NCI-H2171 treated with DMSO at 0.1 percent for 48 hours (cell line): ENCODE data around the gene RIN1.
"Not testable (repeated sequence)": the region's sequence is repeated elsewhere in the genome, so short reads cannot be mapped to it uniquely, and the experiment has no call there.

Source experiments
- DNase-seq: peaks from one replicate; lab custom pipeline; 2025; lab: John Stamatoyannopoulos, UW

The RIN1 gene

GRCh38 chr11:66334605-66335442, 1.4 kb downstream of the RIN1 start:
- peak; percentile 69 for DNase-seq

DNA sequence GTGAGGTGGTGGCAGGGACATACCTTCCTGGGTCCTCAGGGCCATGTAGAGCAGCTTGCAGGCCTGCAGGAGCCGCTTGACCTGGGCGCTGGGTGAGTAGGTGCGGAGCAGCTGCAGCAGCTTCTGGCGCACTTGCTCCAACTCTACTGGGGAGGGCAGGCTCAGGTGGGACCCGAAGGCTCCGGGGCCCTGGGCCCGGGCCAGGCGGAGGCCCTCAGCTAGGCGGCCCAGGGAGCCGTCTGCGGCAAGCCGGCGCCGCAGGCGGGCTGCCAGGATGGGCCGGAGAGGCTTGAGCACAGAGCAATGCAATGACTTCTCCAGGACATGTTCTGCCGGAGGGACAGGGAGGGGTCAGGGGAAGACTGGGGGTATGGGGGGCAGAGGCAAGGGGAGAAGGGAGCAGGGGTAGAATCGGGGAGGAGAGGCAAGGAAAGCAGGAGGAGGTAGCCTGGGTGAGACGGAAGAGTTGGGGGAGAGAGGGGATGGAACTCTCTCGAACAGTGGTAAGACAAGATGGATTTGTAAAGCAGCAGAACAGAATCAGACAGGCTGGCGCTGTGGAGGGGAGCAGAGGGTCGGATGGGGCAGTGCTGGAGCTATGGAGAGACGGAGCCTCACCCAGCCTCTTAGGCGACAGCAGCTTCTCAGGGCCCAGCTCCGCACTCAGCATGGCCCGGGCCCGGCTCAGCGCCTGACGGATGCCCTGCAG, 2.2 kb downstream of the RIN1 start:
- peak; percentile 37 for DNase-seq

DNA sequence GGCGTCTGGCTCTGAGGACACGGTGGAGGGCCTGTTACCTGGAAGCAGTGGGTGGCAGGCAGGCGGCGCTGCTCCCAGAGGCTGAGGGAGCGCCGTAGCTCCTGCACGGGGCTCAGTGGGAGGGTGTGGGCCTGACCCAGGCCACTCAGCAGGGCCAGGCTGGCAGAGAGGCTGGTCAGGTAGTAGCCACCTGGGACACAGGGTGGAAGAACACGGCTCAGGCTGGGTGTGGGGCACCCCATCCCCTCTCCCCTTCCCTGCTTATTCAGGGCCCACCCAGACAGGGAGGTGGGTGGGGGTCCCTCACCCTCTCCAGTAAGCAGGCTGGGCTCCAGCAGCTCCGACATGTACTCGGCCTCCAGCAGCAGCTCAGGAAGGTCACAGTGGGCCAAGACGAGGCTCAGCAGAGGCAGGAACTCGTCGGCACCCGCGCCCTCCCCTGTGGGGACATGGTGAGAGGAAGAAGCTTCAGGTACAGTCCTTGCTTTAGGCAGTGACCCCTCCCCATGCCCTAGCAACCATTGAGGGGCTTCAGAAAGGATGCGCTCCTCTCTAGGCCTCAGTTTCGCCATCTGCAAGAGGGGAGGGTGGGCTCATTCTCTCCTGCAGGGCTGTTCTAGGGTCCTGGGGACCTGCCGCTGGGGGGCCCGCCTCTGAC, 2.9 kb downstream of the RIN1 start:
- no peak for DNase-seq

DNA sequence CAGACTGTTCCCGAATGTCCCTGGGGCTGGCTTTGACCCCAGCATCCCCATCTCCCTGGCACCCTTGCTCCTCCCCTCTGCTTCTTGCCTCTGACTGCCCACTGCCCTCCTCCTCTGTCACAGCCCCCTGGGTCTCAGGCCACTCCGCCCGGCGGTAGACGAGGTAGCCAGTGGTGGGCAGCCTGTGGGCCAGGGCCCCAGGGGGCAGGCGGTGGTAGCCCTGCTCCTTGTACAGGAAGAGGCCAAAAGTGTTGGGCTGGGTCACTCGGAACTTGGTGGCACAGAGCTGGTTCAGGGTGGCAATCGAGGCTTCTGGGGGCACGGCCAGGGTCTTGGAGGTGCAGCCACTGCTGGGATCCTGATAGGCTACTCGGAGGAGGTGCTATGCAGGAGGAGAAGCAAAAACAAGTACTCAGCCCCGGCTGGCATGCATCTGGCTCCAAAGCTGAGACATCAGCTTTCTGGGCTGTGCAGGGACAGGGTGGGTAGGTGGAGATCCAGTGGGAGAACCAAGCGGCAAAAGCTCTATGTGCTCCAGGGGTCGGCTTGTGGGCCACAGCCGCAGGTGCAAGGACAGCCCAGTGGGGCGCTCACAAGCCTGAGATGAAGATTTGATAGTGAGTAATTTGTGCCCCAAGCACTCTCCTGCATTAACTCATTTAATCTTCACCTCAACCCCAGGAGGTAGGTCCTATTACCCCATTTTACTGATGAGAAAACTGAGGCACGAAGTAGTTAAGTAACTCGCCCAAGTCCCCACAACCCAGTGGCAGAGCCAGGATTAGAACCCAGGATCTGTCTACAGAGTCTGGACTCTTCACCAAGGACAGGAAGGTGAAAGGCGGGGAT, 3.6 kb downstream of the RIN1 start:
- no peak for DNase-seq

DNA sequence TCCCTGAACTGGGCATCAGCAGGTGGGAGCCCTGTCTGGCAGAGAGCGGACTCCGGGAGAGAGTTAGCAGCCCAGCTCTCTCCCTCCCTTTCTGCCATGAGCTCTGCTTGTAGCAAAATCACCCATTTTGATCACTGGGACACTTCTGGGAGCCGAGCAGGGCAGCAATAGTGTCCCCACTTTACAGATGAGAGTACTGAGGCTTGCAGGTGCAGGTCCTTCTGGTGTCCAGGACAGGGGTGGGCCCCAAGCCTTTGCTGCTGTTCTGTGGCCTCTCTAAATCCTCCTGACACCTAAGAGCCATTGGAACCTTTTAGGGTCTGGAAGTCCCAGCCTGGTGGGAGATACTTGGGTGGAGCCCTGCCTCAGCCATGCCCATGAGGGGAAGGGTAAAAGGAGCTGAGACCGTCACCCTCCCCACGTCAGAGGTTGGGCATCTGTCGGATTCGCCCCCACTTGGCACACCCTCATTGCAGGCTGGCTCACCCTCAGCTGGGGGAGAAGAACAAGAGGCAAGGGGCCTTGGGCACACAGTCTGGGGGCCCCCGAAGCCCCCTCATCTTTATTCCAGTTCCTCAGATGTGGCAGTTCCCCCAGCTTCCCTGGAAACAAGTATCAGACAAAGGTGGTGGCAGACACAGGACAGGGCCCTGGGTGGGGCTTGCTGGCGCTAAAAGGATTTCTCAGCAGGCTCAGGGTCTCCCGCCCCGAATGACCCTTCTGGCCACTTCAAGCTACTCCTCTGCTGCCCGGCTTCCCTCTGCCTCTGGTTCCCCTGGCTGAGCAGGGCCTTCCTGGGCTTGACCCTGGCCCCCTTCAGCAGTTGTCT, 4.5 kb downstream of the RIN1 start:
- DNase-seq = no peak

DNA sequence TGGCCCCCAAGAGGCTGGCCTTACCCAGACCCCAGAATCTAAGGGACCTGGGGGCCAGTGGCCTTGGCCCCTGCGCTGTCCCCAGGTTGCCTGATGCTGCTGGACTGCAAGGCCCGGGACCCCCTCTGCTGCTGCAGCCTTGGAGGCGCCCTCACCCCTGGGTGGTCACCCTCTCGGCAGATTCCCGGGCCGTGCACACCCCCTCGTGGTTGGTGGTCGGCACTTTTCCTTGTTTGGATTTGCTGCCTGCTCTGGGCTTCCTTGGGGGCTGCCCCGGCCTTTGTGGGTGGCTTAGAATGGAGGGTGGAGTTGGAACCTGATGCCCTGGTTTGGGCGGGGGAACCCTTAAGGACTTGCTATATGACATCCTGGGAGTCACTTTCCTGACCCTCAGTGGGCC, 5.3 kb downstream of the RIN1 start:
- DNase-seq = no peak

DNA sequence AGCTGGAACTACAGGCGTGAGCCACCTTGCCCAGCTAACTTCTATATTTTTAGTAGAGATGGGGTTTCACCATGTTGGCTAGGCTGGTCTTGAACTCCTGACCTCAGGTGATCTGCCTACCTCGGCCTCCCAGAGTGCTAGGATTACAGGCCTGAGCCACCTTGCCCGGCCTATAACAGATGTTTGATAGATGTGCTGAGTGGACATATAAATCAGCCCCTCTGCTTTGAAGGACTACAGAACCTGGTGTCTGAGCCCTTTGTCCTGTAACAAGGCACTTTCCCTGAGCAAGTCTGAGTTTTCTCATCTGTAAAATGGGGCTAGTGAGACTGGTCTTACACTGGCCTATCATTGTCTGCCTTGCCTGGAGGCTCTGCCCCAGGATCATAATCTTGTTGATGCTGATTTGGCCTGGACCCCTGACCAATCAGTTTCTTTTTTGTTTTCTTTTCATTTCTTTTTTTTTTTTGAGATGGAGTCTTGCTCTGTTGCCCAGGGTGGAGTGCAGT, 7.0 kb downstream of the RIN1 start:
- DNase-seq = no peak

GRCh38 chr11:66328302-66329144, 7.7 kb downstream of the RIN1 start:
- DNase-seq = peak; percentile 83

DNA sequence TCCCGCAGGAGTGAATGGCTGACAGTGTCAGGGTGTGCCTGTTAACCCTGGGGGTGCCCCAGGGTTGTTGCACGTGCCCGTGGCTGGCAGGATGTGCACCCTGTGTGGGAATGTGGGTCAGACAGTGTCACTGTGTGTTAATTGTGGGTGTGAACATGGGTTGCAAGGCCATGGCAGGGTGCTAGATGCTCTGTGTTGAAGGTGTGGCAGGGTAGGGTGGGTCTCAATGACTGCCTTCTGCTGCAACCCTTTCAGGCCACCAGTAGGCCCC, 8.3 kb downstream of the RIN1 start:
- no peak for DNase-seq

DNA sequence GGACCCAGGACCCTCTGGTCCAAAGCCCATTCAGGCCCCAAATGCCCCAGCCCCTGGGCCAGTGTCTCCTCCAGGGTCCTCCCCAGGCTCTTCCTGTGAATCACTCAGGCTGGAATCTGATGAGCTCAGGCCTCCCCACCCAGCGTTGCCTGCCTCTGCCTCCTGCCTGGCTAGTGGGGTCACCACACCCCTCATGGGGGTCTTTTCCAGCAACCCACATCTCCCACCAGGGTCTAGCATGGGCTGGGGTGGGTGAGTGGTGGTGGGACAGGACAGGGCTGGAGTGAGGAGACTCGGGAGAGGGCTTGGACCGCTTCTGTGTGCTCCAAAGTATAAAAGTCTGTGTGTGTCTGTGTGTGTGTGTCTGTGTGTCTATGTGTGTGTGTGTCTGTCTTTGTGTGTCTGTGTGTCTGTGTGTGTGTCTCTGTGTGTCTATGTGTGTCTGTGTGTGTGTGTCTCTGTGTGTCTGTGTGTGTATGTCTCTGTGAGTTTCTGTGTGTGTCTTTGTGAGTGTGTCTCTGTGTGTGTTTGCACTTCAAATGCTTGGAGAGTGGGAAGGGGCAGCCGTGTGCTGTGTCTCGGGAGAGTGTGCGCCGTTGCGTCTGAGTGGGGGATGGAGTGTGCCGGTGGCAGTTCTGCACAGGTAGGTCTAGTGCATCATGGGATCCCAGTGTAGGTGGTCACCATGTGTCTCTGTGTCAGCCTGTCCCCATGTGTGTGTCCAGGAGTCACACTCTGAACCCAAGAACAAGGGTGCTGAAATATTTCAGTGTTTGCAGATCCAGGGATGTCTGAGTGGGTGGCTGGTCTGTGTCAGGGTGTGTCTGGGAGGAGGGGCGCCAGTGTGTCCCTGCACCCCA, 8.8 kb downstream of the RIN1 start:
- DNase-seq = no peak

GRCh38 chr11:66326261-66327111, 9.7 kb downstream of the RIN1 start:
- no peak for DNase-seq

DNA sequence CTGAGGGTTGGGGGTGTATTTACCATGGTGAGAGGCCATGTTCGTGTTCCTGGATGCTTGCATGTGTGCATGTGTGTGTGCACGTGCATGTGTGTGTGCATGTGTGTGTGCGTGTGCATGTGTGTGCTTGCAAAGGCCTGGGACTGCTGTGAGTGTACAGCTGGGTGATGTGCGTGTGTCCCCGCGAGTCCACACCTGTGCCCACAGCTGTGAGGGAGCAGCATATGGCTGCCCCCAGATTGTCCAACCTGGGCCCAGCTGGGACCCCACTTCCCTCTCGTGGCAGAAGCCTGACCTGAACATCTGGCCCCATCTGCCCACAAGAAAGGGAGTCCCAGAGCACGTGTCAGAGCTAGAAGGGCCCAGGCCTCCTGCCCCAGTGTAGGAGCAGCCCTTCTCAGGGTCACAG, 11.0 kb downstream of the RIN1 start:
- peak; percentile 85 for DNase-seq

- DNase-seq = no peak
Measured at GRCh38 chr11:66324664-66325063, 11.6 kb downstream of the RIN1 start.

GRCh38 chr11:66323684-66324083, 12.6 kb downstream of the RIN1 start:
- DNase-seq = no peak

GRCh38 chr11:66322732-66323427, 13.4 kb downstream of the RIN1 start:
- no peak for DNase-seq

- no peak for DNase-seq
Measured at GRCh38 chr11:66321606-66322005, 14.6 kb downstream of the RIN1 start.

GRCh38 chr11:66320748-66321147, 15.5 kb downstream of the RIN1 start:
- not testable (repeated sequence) for DNase-seq

DNA sequence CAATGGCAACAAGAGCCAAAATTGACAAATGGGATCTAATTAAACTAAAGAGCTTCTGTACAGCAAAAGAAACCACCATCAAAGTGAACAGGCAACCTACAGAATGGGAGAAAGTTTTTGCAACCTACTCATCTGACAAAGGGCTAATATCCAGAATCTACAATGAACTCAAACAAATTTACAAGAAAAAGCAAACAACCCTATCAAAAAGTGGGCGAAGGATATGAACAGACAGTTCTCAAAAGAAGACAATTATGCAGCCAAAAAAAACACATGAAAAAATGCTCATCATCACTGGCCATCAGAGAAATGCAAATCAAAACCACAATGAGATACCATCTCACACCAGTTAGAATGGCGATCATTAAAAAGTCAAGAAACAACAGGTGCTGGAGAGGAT, 15.9 kb downstream of the RIN1 start:
- not testable (repeated sequence) for DNase-seq
